ENCODE results near the gene DOHH. TPM values are rescaled to one million over a fixed set of nuclear protein-coding genes. Genes with fewer than 3 reads are reported as not detected.

DOHH gene
- polyA plus RNA-seq, 1 donor: 10.3 TPM

Other genes starting within 250 kb of the DOHH start
- 51.4 TPM for gene NFIC, start 134.1 kb downstream of the DOHH start, polyA plus RNA-seq (ENCODE audit: insufficient read length)
- gene SMIM24, start 20.1 kb downstream of the DOHH start, polyA plus RNA-seq (ENCODE audit: insufficient read length): not detected
- gene SMIM44, start 17.2 kb downstream of the DOHH start, polyA plus RNA-seq (ENCODE audit: insufficient read length): not detected
- 38.9 TPM for gene FZR1, start 5.6 kb upstream of the DOHH start, polyA plus RNA-seq (ENCODE audit: insufficient read length)
- 3.5 TPM for gene TEKTIP1, start 38.5 kb upstream of the DOHH start, polyA plus RNA-seq (ENCODE audit: insufficient read length)
- gene MFSD12, start 56.9 kb upstream of the DOHH start, polyA plus RNA-seq (ENCODE audit: insufficient read length): 31.0 TPM
- gene HMG20B, start 72.3 kb upstream of the DOHH start, polyA plus RNA-seq (ENCODE audit: insufficient read length): 36.5 TPM
- 2.1 TPM for gene GIPC3, start 84.8 kb upstream of the DOHH start, polyA plus RNA-seq (ENCODE audit: insufficient read length)
- 3.4 TPM for gene TBXA2R, start 106.2 kb upstream of the DOHH start, polyA plus RNA-seq (ENCODE audit: insufficient read length)
- 25.3 TPM for gene CACTIN, start 126.1 kb upstream of the DOHH start, polyA plus RNA-seq (ENCODE audit: insufficient read length)
- gene PIP5K1C, start 199.8 kb upstream of the DOHH start, polyA plus RNA-seq (ENCODE audit: insufficient read length): 22.4 TPM
- not detected for gene TJP3, start 207.7 kb upstream of the DOHH start, polyA plus RNA-seq (ENCODE audit: insufficient read length)

Data from hindlimb muscle (tissue), 1 donor.